K562 treated with DMSO at 1 percent for 24 hours (cell line): Measurements from ENCODE around the gene PRSS1. TPM values are rescaled to one million over a fixed set of nuclear protein-coding genes. Genes with fewer than 3 reads are reported as not detected.

Experiments used
- total RNA-seq: library from RNA; unstranded; fragments of 300-600 nt; gene quantifications from 2 replicates; pipeline ENCODE4 v1.2.3, GENCODE V29; 2022; ENCODE audit warnings: low read depth; ENCODE audit not compliant: insufficient read depth

Gene PRSS1
- not detected in 2 replicates for total RNA-seq

DNA sequence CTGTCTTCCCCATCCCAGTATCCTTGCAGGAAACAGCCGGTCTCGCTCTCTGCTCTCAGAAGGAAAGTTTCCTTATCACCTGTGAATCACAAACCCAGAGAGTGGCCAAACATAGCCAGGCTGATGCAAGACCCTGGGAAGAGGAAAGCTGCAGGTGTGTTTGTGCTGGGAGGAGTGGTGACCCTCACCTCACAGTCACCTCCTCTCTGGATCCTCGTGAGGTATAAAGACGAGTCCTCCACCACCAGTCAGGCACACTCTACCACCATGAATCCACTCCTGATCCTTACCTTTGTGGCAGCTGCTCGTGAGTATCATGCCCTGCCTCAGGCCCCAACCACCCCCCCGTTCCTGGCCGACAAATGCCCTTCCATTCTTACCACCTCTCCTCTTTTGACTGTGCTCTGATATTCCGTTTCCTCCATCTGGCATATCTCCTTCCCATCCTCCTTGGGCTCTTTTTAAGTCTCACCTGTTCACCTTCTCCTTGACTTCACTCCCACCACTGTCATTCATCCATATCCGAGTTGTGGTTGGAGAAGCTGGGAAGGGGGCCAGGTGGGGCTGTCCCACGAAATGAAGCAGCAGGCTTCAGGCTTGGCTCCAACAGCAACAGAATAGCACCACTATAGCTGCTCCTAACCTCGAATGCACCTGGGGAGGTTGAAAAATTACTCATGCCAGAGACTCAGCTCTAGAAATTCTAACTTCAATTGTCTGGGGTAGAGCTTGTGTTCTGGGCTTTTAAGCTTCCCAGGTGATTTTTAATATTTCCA lies at the start of gene PRSS1:
Gene PRSS1, plus strand, starts transcription at position 255 of the 776 bp plus-strand sequence. Its CDS starts 13 bp downstream, at position 268.

DNA sequence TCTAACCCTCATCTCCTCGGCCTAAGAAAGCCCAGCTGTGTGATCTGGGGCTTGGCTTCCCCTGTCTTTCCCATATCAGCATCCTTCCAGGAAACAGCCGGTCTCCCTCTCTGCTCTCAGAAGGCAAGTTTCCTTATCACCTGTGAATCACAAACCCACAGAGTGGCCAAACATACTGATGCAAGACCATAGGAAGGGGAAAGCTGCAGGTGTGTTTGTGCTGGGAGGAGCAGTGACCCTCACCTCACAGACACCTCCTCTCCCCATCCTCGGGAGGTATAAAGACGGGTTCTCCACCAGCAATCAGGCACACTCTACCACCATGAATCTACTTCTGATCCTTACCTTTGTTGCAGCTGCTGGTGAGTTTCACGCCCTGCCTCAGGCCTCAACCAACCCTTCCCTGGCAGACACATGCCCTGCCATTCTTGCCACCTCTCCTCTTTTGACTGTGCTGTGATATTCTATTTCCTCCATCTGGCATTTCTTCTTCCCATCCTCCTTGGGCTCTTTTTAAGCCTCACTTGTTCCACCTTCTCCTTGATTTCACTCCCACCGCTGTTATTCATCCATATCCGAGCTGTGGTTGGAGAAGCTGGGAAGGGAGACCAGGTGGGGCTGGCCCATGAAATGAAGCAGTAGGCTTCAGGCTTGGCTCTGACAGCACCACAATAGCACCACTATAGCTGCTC lies 21.5 kb downstream of the PRSS1 start, which contains the start of gene PRSS2:
Gene PRSS2, plus strand, starts transcription at position 310 of the 692 bp plus-strand sequence. Its CDS starts 13 bp downstream, at position 323.

Other genes with a start within 250 kb of the PRSS1 start
- 1.9 and 2.6 TPM in 2 replicates for gene PRSS2, start 21.5 kb downstream of the PRSS1 start, total RNA-seq
- gene EPHB6, start 105.6 kb downstream of the PRSS1 start, total RNA-seq, result 5.9 and 7.1 TPM in 2 replicates
- gene TRPV6, start 136.3 kb downstream of the PRSS1 start, total RNA-seq, result 1.1 and 1.7 TPM in 2 replicates
- gene TRPV5, start 184.3 kb downstream of the PRSS1 start, total RNA-seq, result not detected in 2 replicates
- gene LLCFC1, start 190.0 kb downstream of the PRSS1 start, total RNA-seq, result not detected in 2 replicates
- 26.1 and 30.0 TPM in 2 replicates for gene KEL, start 212.9 kb downstream of the PRSS1 start, total RNA-seq